ENCODE measurements around the gene KLHL22. TPM values are rescaled to one million over a fixed set of nuclear protein-coding genes. Genes with fewer than 3 reads are reported as not detected.
A peak's percentile ranks its signal among the peaks of the same experiment; 100 is the strongest.
"Not testable (repeated sequence)": the region's sequence is repeated elsewhere in the genome, so short reads cannot be mapped to it uniquely, and the experiment has no call there.

The KLHL22 gene
- total RNA-seq, 4 donors from 2014 or later = 14.0 to 23.8 (median 20.2) TPM

GRCh38 chr22:20414059-20414440 lies 81.5 kb downstream of the KLHL22 start:
- TF ChIP-seq CTCF (IDR thresholded peaks at IDR 0.05) (no peak), POLR2A (IDR thresholded peaks at IDR 0.05) (no peak)
- DNase-seq (ENCODE audit: low spot score in 2 of 2) = no peak
- intact Hi-C loops (cut with DNase I; ENCODE audit: low total_unique reads) = no loop called here
- no peak overlapping the region for H3K4me3 ChIP-seq (ENCODE audit: low read depth, poor library complexity, severe bottlenecking)
- 89 to 93% methylated on average over 5 of the region's 5 CpGs for WGBS, 2 donors

GRCh38 chr22:20413217-20414058 lies 82.2 kb downstream of the KLHL22 start:
- WGBS, 2 donors = 94 to 96% methylated on average over 9 of the region's 9 CpGs
- DNase-seq (ENCODE audit: low spot score in 2 of 2) = peak in 1 of 2 donors; percentile 56
- intact Hi-C loops (cut with DNase I; ENCODE audit: low total_unique reads) = no loop called here
- no peak overlapping the region for H3K4me3 ChIP-seq (ENCODE audit: low read depth, poor library complexity, severe bottlenecking)
- TF ChIP-seq POLR2A (IDR thresholded peaks at IDR 0.05) (no peak), CTCF (IDR thresholded peaks at IDR 0.05) (no peak)

GRCh38 chr22:20412474-20413216 lies 83.0 kb downstream of the KLHL22 start:
- intact Hi-C loops (cut with DNase I; ENCODE audit: low total_unique reads) = no loop called here
- WGBS, 2 donors = 66 to 74% methylated on average over 10 of the region's 10 CpGs
- peak in 1 of 2 donors; percentile 45 for DNase-seq (ENCODE audit: low spot score in 2 of 2)
- H3K4me3 ChIP-seq (ENCODE audit: low read depth, poor library complexity, severe bottlenecking) = no peak overlapping the region
- TF ChIP-seq CTCF (IDR thresholded peaks at IDR 0.05) (no peak), POLR2A (IDR thresholded peaks at IDR 0.05) (no peak)

GRCh38 chr22:20409385-20409784 lies 86.2 kb downstream of the KLHL22 start:
- 93 to 99% methylated on average over 3 of the region's 3 CpGs for WGBS, 2 donors
- not testable (repeated sequence) for DNase-seq (ENCODE audit: low spot score in 2 of 2)

GRCh38 chr22:20408891-20409290 lies 86.7 kb downstream of the KLHL22 start:
- 94 to 98% methylated on average over 4 of the region's 4 CpGs for WGBS, 2 donors
- DNase-seq (ENCODE audit: low spot score in 2 of 2) = peak in 1 of 2 donors; percentile 28

More at GRCh38 chr22:20409385-20409784, 86.2 kb downstream of the KLHL22 start:
- intact Hi-C loops (cut with DNase I; ENCODE audit: low total_unique reads); H3K4me3 ChIP-seq (ENCODE audit: low read depth, poor library complexity, severe bottlenecking): not testable (repeated sequence)

More at GRCh38 chr22:20408891-20409290, 86.7 kb downstream of the KLHL22 start:
- no peak overlapping the region for H3K4me3 ChIP-seq (ENCODE audit: low read depth, poor library complexity, severe bottlenecking)
- intact Hi-C loops (cut with DNase I; ENCODE audit: low total_unique reads) = no loop called here
- TF ChIP-seq CTCF (IDR thresholded peaks at IDR 0.05) (no peak), POLR2A (IDR thresholded peaks at IDR 0.05) (no peak)
